ENCODE measurements around the gene FHIT.

Gene FHIT

DNA sequence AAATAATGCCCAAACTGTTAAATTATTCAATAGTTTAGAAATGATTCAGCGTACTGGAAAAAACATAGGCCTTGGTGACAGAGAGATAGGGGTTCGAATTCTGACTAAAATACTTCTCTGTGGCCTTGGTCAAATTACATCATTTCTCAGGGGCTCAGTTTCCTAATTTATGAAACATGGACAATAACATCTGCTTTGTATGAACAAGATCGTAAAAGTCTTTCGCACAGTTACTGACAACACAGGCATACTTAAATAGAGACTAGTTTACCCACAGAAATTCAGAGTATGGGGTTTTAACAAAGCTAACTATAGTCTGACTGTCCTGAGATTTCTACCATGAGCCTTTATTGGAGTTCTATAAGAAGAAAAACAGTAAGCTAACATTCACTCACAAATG is 440.4 kb downstream of the FHIT start:
- TF ChIP-seq FOXP2 (optimal IDR thresholded peaks at IDR 0.05; ENCODE audit: borderline replicate concordance, extremely low read depth, extremely low read length, insufficient read depth) (no peak), SIN3A (IDR thresholded peaks at IDR 0.05; ENCODE audit: borderline replicate concordance, insufficient read depth, low read length) (no peak), POLR2AphosphoS5 (IDR thresholded peaks at IDR 0.05; ENCODE audit: low read depth, low read length) (no peak), TAF1 (IDR thresholded peaks at IDR 0.05; ENCODE audit: borderline replicate concordance, insufficient read depth, low read length) (no peak)

DNA sequence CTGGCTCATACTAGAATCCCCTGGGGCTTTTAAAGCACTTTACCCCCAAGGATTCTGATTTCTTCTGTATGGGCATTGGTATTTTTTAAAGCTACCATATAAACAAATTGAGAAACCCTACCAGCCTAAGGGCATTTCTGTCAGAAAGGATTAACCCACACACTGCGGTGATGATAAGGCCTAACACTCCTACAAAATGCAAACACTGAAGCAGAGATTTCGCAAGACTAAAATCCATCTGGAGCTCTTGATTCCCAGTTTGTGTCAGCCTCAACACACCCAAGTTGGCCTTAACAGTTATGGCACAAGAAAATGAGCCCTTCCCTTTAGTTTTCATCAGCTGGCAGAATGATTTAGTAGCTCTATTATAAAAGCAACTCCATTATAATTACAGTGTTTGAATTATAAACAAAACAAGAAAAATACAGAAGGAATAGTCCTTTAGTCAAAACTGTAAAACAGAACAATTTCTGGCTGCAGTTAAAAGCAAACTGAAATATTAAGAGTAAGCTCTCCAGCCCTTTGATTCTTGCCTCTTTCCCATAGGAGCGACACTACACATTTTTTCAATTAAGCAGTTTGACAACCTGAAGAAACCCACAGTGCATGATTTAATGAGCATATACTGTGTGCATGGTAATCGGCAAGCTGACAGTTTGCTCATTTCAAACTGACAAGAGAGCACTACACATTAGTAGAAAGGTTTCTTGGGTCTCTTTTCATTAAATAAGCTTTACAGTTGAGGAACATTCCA is 441.2 kb downstream of the FHIT start:
- TF ChIP-seq, protein P1, sequence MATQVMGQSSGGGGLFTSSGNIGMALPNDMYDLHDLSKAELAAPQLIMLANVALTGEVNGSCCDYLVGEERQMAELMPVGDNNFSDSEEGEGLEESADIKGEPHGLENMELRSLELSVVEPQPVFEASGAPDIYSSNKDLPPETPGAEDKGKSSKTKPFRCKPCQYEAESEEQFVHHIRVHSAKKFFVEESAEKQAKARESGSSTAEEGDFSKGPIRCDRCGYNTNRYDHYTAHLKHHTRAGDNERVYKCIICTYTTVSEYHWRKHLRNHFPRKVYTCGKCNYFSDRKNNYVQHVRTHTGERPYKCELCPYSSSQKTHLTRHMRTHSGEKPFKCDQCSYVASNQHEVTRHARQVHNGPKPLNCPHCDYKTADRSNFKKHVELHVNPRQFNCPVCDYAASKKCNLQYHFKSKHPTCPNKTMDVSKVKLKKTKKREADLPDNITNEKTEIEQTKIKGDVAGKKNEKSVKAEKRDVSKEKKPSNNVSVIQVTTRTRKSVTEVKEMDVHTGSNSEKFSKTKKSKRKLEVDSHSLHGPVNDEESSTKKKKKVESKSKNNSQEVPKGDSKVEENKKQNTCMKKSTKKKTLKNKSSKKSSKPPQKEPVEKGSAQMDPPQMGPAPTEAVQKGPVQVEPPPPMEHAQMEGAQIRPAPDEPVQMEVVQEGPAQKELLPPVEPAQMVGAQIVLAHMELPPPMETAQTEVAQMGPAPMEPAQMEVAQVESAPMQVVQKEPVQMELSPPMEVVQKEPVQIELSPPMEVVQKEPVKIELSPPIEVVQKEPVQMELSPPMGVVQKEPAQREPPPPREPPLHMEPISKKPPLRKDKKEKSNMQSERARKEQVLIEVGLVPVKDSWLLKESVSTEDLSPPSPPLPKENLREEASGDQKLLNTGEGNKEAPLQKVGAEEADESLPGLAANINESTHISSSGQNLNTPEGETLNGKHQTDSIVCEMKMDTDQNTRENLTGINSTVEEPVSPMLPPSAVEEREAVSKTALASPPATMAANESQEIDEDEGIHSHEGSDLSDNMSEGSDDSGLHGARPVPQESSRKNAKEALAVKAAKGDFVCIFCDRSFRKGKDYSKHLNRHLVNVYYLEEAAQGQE (IDR thresholded peaks at IDR 0.05; ENCODE audit: insufficient read depth in 1 of 2, low read depth in 2 of 2, low read length in 2 of 2), result no peak
- TF ChIP-seq POLR2AphosphoS5 (IDR thresholded peaks at IDR 0.05; ENCODE audit: low read depth, low read length) (no peak), FOXP2 (optimal IDR thresholded peaks at IDR 0.05; ENCODE audit: borderline replicate concordance, extremely low read depth, extremely low read length, insufficient read depth) (no peak), TAF1 (IDR thresholded peaks at IDR 0.05; ENCODE audit: borderline replicate concordance, insufficient read depth, low read length) (no peak), SIN3A (IDR thresholded peaks at IDR 0.05; ENCODE audit: borderline replicate concordance, insufficient read depth, low read length) (no peak)

DNA sequence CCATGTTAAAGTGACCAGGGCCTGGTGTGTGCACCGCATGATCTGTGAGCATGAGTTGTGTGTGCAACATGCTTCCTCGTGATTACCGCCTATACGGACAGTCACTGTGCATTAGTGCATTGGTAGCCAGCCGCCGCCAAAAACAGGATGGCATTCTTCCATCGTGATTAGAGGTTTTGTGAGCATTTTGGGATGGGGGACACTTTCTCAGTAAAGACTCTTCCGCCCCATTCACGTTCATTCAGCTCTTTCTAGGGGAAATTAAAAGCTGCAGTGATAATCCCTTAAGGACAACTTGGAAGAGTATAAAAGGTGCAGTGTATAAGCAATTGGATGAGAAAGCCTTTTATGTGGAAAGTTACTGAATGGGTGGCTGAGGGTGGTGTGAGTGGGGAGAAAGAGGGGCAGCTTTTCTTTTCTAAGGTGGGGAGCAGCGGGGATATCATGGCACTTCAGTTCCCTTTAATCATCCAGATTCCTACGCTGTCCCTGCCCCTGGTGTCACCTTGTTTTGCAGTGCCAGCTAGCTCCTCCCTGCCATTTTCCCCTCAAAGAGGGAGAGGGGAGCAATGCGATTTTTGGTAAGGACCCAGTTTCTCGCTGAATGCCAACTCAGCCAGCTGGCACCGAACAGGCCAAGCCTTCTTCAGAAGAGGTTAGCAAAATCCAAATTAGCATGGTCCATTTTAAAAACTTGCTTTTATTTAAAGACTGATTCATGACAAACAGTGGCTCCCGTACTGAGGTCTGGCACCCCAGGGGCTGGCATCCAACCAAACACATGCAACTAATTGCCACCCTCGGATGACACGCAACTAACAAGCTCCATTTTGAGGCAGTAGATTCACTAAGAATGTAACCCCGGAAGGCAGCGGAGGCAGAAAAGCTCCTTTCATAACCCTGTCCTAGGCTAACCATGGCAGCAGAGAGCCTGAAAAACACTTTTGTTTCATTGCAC is 447.8 kb downstream of the FHIT start:
- TF ChIP-seq POLR2AphosphoS5 (IDR thresholded peaks at IDR 0.05; ENCODE audit: low read depth, low read length) (no peak), FOXP2 (optimal IDR thresholded peaks at IDR 0.05; ENCODE audit: borderline replicate concordance, extremely low read depth, extremely low read length, insufficient read depth) (no peak), SIN3A (IDR thresholded peaks at IDR 0.05; ENCODE audit: borderline replicate concordance, insufficient read depth, low read length) (no peak), TAF1 (IDR thresholded peaks at IDR 0.05; ENCODE audit: borderline replicate concordance, insufficient read depth, low read length) (no peak)
- TF ChIP-seq, protein P1 (IDR thresholded peaks at IDR 0.05; ENCODE audit: insufficient read depth in 1 of 2, low read depth in 2 of 2, low read length in 2 of 2), result no peak

DNA sequence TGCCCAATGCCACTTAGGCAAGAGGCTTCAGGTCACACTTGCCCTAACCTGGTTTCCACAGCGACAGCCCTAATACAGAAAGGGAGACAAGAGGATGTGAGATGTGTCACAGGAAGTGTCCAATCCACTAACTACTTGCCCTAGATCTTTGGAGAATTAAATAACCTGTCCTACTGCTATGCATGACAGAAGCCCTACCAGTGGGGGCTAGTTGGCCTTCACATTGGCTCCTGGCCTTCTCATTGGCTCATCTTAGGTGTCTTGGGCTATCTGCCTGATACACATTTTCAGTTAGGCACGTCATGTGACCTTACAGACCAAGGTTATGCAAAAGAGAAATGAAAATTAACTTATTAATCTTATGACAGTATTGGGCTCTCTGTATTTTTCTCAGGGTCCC is 449.9 kb downstream of the FHIT start:
- TF ChIP-seq SIN3A (IDR thresholded peaks at IDR 0.05; ENCODE audit: borderline replicate concordance, insufficient read depth, low read length), result no peak
- TF ChIP-seq FOXP2 (optimal IDR thresholded peaks at IDR 0.05; ENCODE audit: borderline replicate concordance, extremely low read depth, extremely low read length, insufficient read depth), result no peak
- TF ChIP-seq, protein P1 (IDR thresholded peaks at IDR 0.05; ENCODE audit: insufficient read depth in 1 of 2, low read depth in 2 of 2, low read length in 2 of 2), result no peak

DNA sequence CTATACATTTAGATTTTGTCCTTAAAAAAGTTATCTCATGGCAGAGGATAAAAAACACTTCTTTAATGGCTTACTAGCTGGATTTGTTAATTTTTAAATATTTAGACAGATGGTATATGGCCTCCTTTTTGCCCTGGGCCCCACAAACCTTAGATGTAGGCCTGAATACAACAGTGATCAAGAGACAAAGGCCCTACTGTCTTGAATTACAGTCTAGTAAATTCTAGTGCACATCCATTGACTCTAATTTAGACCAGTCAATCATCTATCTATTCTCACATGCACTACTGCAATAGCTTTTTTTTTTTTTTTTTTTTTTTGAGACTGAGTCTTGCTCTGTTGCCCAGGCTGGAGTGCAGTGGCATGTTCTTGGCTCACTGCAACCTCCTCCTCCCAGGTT is 452.8 kb downstream of the FHIT start:
- TF ChIP-seq, protein P1 (IDR thresholded peaks at IDR 0.05; ENCODE audit: insufficient read depth in 1 of 2, low read depth in 2 of 2, low read length in 2 of 2), result no peak
- TF ChIP-seq FOXP2 (optimal IDR thresholded peaks at IDR 0.05; ENCODE audit: borderline replicate concordance, extremely low read depth, extremely low read length, insufficient read depth) (no peak), POLR2AphosphoS5 (IDR thresholded peaks at IDR 0.05; ENCODE audit: low read depth, low read length) (no peak), SIN3A (IDR thresholded peaks at IDR 0.05; ENCODE audit: borderline replicate concordance, insufficient read depth, low read length) (no peak), TAF1 (IDR thresholded peaks at IDR 0.05; ENCODE audit: borderline replicate concordance, insufficient read depth, low read length) (no peak)
